IPS-18a (cell line): ENCODE data around the gene ZDHHC11B.
"Not testable (repeated sequence)": the region's sequence is repeated elsewhere in the genome, so short reads cannot be mapped to it uniquely, and the experiment has no call there.

Experiments
- H3K27ac ChIP-seq: one replicate; pipeline ENCODE4 v1.5.1; 2013; ENCODE audit warnings: low read length
- H3K27me3 ChIP-seq: one replicate; pipeline ENCODE4 v1.6.1; 2013; ENCODE audit warnings: mild to moderate bottlenecking, low read length; ENCODE audit not compliant: control insufficient read depth, insufficient read depth
- H3K36me3 ChIP-seq: one replicate; pipeline ENCODE4 v1.6.1; 2013; ENCODE audit warnings: low read depth, low read length; ENCODE audit not compliant: control insufficient read depth
- H3K4me1 ChIP-seq: one replicate; pipeline ENCODE4 v1.6.1; 2013; ENCODE audit warnings: low read depth, low read length; ENCODE audit not compliant: control insufficient read depth
- H3K4me3 ChIP-seq: one replicate; pipeline ENCODE4 v1.5.1; 2013; ENCODE audit warnings: low read length
- H3K9ac ChIP-seq: one replicate; pipeline ENCODE4 v1.6.1; 2013; ENCODE audit warnings: mild to moderate bottlenecking, low read length, moderate library complexity
- H3K9me3 ChIP-seq: one replicate; pipeline ENCODE4 v1.6.1; 2013; ENCODE audit warnings: low read depth, low read length; ENCODE audit not compliant: control insufficient read depth

ZDHHC11B gene

GRCh38 chr5:784428-785177 lies at the start of gene ZDHHC11B:
Gene ZDHHC11B (minus strand): TSS chr5:784729. CDS start chr5:766919, 17,810 bp downstream.
- H3K27ac ChIP-seq, H3K36me3 ChIP-seq, H3K9ac ChIP-seq, H3K4me1 ChIP-seq, H3K9me3 ChIP-seq: not testable (repeated sequence)
- H3K4me3 ChIP-seq, result peak within 1 kb of the TSS; percentile 51
- H3K27me3 ChIP-seq, result peaks cover 16% of the 10 kb centered on the region

- H3K27ac ChIP-seq, H3K4me1 ChIP-seq, H3K4me3 ChIP-seq, H3K36me3 ChIP-seq, H3K27me3 ChIP-seq, H3K9me3 ChIP-seq, H3K9ac ChIP-seq: not testable (repeated sequence)
Measured at GRCh38 chr5:834013-834412, 49.5 kb upstream of the ZDHHC11B start.

GRCh38 chr5:828194-828593 lies 43.7 kb upstream of the ZDHHC11B start:
- H3K27ac ChIP-seq, H3K27me3 ChIP-seq, H3K9ac ChIP-seq, H3K9me3 ChIP-seq, H3K4me3 ChIP-seq, H3K4me1 ChIP-seq, H3K36me3 ChIP-seq: not testable (repeated sequence)

- not testable (repeated sequence) for H3K36me3 ChIP-seq, H3K27ac ChIP-seq, H3K4me3 ChIP-seq, H3K9ac ChIP-seq, H3K9me3 ChIP-seq, H3K27me3 ChIP-seq, H3K4me1 ChIP-seq
Measured at GRCh38 chr5:825544-825943, 41.0 kb upstream of the ZDHHC11B start.

GRCh38 chr5:821504-821903 lies 37.0 kb upstream of the ZDHHC11B start:
- H3K36me3 ChIP-seq, result peaks cover 3% of the 10 kb centered on the region
- no peak overlapping the region for H3K4me3 ChIP-seq
- H3K27me3 ChIP-seq, result no peaks in the 10 kb centered on the region
- H3K27ac ChIP-seq, result no peak overlapping the region
- no peaks in the 10 kb centered on the region for H3K4me1 ChIP-seq
- no peak overlapping the region for H3K9ac ChIP-seq
- H3K9me3 ChIP-seq, result no peaks in the 10 kb centered on the region

GRCh38 chr5:820245-820644 lies 35.7 kb upstream of the ZDHHC11B start:
- no peak overlapping the region for H3K27ac ChIP-seq
- no peaks in the 10 kb centered on the region for H3K27me3 ChIP-seq
- peaks cover 3% of the 10 kb centered on the region for H3K36me3 ChIP-seq
- no peak overlapping the region for H3K9ac ChIP-seq
- H3K4me1 ChIP-seq, result no peaks in the 10 kb centered on the region
- H3K9me3 ChIP-seq, result no peaks in the 10 kb centered on the region
- no peak overlapping the region for H3K4me3 ChIP-seq

- no peak overlapping the region for H3K4me3 ChIP-seq
- no peaks in the 10 kb centered on the region for H3K4me1 ChIP-seq
- H3K9me3 ChIP-seq, result no peaks in the 10 kb centered on the region
- peaks cover 3% of the 10 kb centered on the region for H3K36me3 ChIP-seq
- H3K27ac ChIP-seq, result no peak overlapping the region
- H3K27me3 ChIP-seq, result no peaks in the 10 kb centered on the region
- H3K9ac ChIP-seq, result no peak overlapping the region
Measured at GRCh38 chr5:819078-819477, 34.5 kb upstream of the ZDHHC11B start.

- H3K9ac ChIP-seq, result no peak overlapping the region
Measured at GRCh38 chr5:816176-816575, 31.6 kb upstream of the ZDHHC11B start.

GRCh38 chr5:815449-815848 lies 30.9 kb upstream of the ZDHHC11B start:
- no peak overlapping the region for H3K4me3 ChIP-seq
- no peaks in the 10 kb centered on the region for H3K9me3 ChIP-seq
- H3K27ac ChIP-seq, result no peak overlapping the region
- H3K36me3 ChIP-seq, result no peaks in the 10 kb centered on the region
- H3K4me1 ChIP-seq, result no peaks in the 10 kb centered on the region
- no peaks in the 10 kb centered on the region for H3K27me3 ChIP-seq
- H3K9ac ChIP-seq, result no peak overlapping the region

More at GRCh38 chr5:816176-816575, 31.6 kb upstream of the ZDHHC11B start:
- Histone ChIP-seq H3K27me3 (no peaks in the 10 kb centered on the region), H3K4me1 (no peaks in the 10 kb centered on the region), H3K9me3 (no peaks in the 10 kb centered on the region), H3K27ac (no peak overlapping the region), H3K36me3 (no peaks in the 10 kb centered on the region), H3K4me3 (no peak overlapping the region)

- not testable (repeated sequence) for H3K9me3 ChIP-seq, H3K4me1 ChIP-seq, H3K4me3 ChIP-seq, H3K9ac ChIP-seq, H3K27me3 ChIP-seq, H3K27ac ChIP-seq, H3K36me3 ChIP-seq
Measured at GRCh38 chr5:813575-813974, 29.0 kb upstream of the ZDHHC11B start.

- H3K4me1 ChIP-seq, H3K27me3 ChIP-seq, H3K4me3 ChIP-seq, H3K36me3 ChIP-seq, H3K27ac ChIP-seq, H3K9ac ChIP-seq, H3K9me3 ChIP-seq: not testable (repeated sequence)
Measured at GRCh38 chr5:811384-811783, 26.9 kb upstream of the ZDHHC11B start.

- H3K9ac ChIP-seq, H3K9me3 ChIP-seq, H3K36me3 ChIP-seq, H3K4me3 ChIP-seq, H3K4me1 ChIP-seq, H3K27ac ChIP-seq, H3K27me3 ChIP-seq: not testable (repeated sequence)
Measured at GRCh38 chr5:807719-808514, 23.4 kb upstream of the ZDHHC11B start.
